Measurements from ENCODE around the gene AMOT. TPM values are rescaled to one million over a fixed set of nuclear protein-coding genes. Genes with fewer than 3 reads are reported as not detected.

AMOT gene
- total and polyA plus RNA-seq, 8 donors, result 1.4 to 12.5 (median 4.9) TPM; not detected in 1

- H3K4me3 ChIP-seq, result no peak overlapping the region
- no peak for DNase-seq
- H3K27ac ChIP-seq, result no peak overlapping the region
- WGBS, 5 donors, result 47 to 65% (median 54%) methylated on average over 4 of the region's 4 CpGs
- H3K9me3 ChIP-seq, result no peaks in the 10 kb centered on the region
- intact Hi-C loops (cut with DNase I; ENCODE audit: low total_unique reads), result no loop called here
- no peaks in the 10 kb centered on the region for H3K36me3 ChIP-seq
- H3K4me1 ChIP-seq, result no peaks in the 10 kb centered on the region
- TF ChIP-seq POLR2A (IDR thresholded peaks at IDR 0.05) (no peak), CTCF (IDR thresholded peaks at IDR 0.05) (no peak), POLR2AphosphoS5 (IDR thresholded peaks at IDR 0.05) (no peak), EP300 (IDR thresholded peaks at IDR 0.05) (no peak)
- no peaks in the 10 kb centered on the region for H3K27me3 ChIP-seq
Observed at GRCh38 chrX:112746812-112747595, 93.6 kb downstream of the AMOT start.

- no peak for DNase-seq
- 60 to 86% (median 80%) methylated on average over 5 of the region's 5 CpGs for WGBS, 5 donors
- peaks cover 0 to 11% (median 0%) of the 10 kb centered on the region in 3 donors for H3K27me3 ChIP-seq
- H3K9me3 ChIP-seq, result no peaks in the 10 kb centered on the region
- intact Hi-C loops (cut with DNase I; ENCODE audit: low total_unique reads), result no loop called here
- no peaks in the 10 kb centered on the region for H3K36me3 ChIP-seq
- TF ChIP-seq POLR2AphosphoS5 (IDR thresholded peaks at IDR 0.05), result no peak
- no peak for TF ChIP-seq CTCF (IDR thresholded peaks at IDR 0.05)
- no peak for TF ChIP-seq POLR2A (IDR thresholded peaks at IDR 0.05)
- TF ChIP-seq EP300 (IDR thresholded peaks at IDR 0.05), result no peak
- H3K4me3 ChIP-seq, result no peak overlapping the region
- no peak overlapping the region for H3K27ac ChIP-seq
- H3K4me1 ChIP-seq, result no peaks in the 10 kb centered on the region
Observed at GRCh38 chrX:112738347-112739033, 102.1 kb downstream of the AMOT start.

- intact Hi-C loops (cut with DNase I; ENCODE audit: low total_unique reads), result no loop called here
- no peak overlapping the region for H3K27ac ChIP-seq
- TF ChIP-seq POLR2AphosphoS5 (IDR thresholded peaks at IDR 0.05) (no peak), CTCF (IDR thresholded peaks at IDR 0.05) (no peak), EP300 (IDR thresholded peaks at IDR 0.05) (no peak), POLR2A (IDR thresholded peaks at IDR 0.05) (no peak)
- 66 to 86% (median 83%) methylated on average over 3 of the region's 3 CpGs for WGBS, 5 donors
- peaks cover 0 to 6% (median 2%) of the 10 kb centered on the region in 4 donors for H3K9me3 ChIP-seq
- H3K4me3 ChIP-seq, result no peak overlapping the region
- no peaks in the 10 kb centered on the region for H3K4me1 ChIP-seq
- DNase-seq, result no peak
- H3K27me3 ChIP-seq, result peaks cover 0 to 11% (median 0%) of the 10 kb centered on the region in 3 donors
- no peaks in the 10 kb centered on the region for H3K36me3 ChIP-seq
Observed at GRCh38 chrX:112736310-112736709, 104.3 kb downstream of the AMOT start.

- no peaks in the 10 kb centered on the region for H3K36me3 ChIP-seq
- H3K4me1 ChIP-seq, result no peaks in the 10 kb centered on the region
- H3K27me3 ChIP-seq, result peaks cover 0 to 8% (median 0%) of the 10 kb centered on the region in 3 donors
- intact Hi-C loops (cut with DNase I; ENCODE audit: low total_unique reads), result no loop called here
- peaks cover 0 to 7% (median 3%) of the 10 kb centered on the region in 4 donors for H3K9me3 ChIP-seq
- no peak overlapping the region for H3K4me3 ChIP-seq
- no peak overlapping the region for H3K27ac ChIP-seq
- TF ChIP-seq CTCF (IDR thresholded peaks at IDR 0.05) (no peak), POLR2AphosphoS5 (IDR thresholded peaks at IDR 0.05) (no peak), POLR2A (IDR thresholded peaks at IDR 0.05) (no peak)
- 66 to 93% (median 88%) methylated on average over 2 of the region's 2 CpGs for WGBS, 5 donors
- DNase-seq, result no peak
Observed at GRCh38 chrX:112735147-112735546, 105.5 kb downstream of the AMOT start.

Measured in stomach (tissue), 9 donors.